Lower leg skin (tissue), 3 donors: Measurements from ENCODE around the gene RAB11FIP4.

ENCODE experiments used
- POLR2A ChIP-seq, 2 donors: fragments of 450-650 bp; IDR thresholded peaks; one replicate each; pipeline ENCODE4 v1.6.1; 2016 to 2017; ENCODE audit warnings: antibody characterized with exemption in 2 of 2, mild to moderate bottlenecking in 1 of 2, moderate library complexity in 1 of 2
- TF ChIP-seq, protein P1 (sequence below), 3 donors: fragments of 450-650 bp; IDR thresholded peaks; one replicate each; pipeline ENCODE4 v1.5.1; 2016; ENCODE audit warnings: antibody characterized with exemption in 3 of 3, mild to moderate bottlenecking in 3 of 3, moderate library complexity in 2 of 3

DNA sequence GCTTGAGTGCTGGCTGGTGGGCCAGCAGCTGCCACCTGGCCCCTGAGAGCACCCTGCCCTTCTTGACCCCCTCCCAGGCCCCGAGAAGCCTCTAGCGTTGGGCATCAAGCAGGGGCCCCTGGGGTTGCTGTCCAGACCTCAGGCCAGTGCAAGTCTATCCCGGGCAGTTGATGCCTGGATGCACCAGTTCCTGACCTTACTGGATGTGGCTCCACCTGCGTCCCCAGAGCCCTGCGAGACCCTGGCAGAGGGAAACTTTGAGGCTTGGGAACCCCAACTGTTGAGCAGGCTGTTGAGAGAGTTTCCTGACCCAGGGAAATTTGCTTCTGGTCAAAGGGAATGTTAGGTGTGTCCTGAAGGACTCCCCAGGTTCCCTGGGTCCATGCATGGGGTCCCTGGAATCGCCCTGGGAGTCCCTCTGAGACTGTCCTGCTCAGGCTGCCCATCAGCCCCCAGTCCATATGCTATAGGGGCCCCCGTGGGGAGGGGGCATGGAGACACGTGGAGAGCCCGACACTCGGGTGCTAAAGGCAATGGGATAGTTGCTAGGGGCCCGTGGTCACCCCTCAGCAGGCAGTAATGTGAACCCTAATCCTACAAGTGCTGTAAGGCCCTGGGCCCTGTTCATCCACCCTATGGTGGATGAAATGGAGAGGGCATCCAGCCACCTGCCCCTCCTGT lies 46.4 kb downstream of the RAB11FIP4 start:
- TF ChIP-seq POLR2A (IDR thresholded peaks at IDR 0.05), result no peak
- TF ChIP-seq, protein P1, sequence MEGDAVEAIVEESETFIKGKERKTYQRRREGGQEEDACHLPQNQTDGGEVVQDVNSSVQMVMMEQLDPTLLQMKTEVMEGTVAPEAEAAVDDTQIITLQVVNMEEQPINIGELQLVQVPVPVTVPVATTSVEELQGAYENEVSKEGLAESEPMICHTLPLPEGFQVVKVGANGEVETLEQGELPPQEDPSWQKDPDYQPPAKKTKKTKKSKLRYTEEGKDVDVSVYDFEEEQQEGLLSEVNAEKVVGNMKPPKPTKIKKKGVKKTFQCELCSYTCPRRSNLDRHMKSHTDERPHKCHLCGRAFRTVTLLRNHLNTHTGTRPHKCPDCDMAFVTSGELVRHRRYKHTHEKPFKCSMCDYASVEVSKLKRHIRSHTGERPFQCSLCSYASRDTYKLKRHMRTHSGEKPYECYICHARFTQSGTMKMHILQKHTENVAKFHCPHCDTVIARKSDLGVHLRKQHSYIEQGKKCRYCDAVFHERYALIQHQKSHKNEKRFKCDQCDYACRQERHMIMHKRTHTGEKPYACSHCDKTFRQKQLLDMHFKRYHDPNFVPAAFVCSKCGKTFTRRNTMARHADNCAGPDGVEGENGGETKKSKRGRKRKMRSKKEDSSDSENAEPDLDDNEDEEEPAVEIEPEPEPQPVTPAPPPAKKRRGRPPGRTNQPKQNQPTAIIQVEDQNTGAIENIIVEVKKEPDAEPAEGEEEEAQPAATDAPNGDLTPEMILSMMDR (IDR thresholded peaks at IDR 0.05), result no peak
